ENCODE results near the gene BLTP1.
"Not testable (repeated sequence)": the region's sequence is repeated elsewhere in the genome, so short reads cannot be mapped to it uniquely, and the experiment has no call there.

Gene BLTP1, protein sequence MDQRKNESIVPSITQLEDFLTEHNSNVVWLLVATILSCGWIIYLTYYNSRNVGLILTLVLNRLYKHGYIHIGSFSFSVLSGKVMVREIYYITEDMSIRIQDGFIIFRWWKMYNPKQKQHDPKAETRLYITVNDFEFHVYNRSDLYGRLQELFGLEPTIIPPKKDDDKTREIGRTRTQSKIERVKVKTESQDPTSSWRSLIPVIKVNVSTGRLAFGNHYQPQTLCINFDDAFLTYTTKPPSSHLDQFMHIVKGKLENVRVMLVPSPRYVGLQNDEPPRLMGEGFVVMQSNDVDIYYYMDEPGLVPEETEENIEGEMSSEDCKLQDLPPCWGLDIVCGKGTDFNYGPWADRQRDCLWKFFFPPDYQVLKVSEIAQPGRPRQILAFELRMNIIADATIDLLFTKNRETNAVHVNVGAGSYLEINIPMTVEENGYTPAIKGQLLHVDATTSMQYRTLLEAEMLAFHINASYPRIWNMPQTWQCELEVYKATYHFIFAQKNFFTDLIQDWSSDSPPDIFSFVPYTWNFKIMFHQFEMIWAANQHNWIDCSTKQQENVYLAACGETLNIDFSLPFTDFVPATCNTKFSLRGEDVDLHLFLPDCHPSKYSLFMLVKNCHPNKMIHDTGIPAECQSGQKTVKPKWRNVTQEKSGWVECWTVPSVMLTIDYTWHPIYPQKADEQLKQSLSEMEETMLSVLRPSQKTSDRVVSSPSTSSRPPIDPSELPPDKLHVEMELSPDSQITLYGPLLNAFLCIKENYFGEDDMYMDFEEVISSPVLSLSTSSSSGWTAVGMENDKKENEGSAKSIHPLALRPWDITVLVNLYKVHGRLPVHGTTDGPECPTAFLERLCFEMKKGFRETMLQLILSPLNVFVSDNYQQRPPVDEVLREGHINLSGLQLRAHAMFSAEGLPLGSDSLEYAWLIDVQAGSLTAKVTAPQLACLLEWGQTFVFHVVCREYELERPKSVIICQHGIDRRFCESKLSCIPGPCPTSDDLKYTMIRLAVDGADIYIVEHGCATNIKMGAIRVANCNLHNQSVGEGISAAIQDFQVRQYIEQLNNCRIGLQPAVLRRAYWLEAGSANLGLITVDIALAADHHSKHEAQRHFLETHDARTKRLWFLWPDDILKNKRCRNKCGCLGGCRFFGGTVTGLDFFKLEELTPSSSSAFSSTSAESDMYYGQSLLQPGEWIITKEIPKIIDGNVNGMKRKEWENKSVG (N-terminal part only)

GRCh38 chr4:122151982-122152710, at the start of gene BLTP1:
TSS of gene BLTP1 (plus strand) at chr4:122152331. CDS start at chr4:122170648, 18,317 bp downstream.
- peak; percentile 79 to 82 for DNase-seq (ENCODE audit: low read depth in 2 of 2)

- no peak for DNase-seq (ENCODE audit: low read depth in 2 of 2)
Observed at GRCh38 chr4:122104184-122104583, 47.9 kb upstream of the BLTP1 start.

GRCh38 chr4:122107680-122108079, 44.5 kb upstream of the BLTP1 start:
- DNase-seq (ENCODE audit: low read depth in 2 of 2) = no peak

- DNase-seq (ENCODE audit: low read depth in 2 of 2) = not testable (repeated sequence)
Observed at GRCh38 chr4:122110304-122110703, 41.8 kb upstream of the BLTP1 start.

GRCh38 chr4:122117743-122118142, 34.4 kb upstream of the BLTP1 start:
- DNase-seq (ENCODE audit: low read depth in 2 of 2) = no peak

DNA sequence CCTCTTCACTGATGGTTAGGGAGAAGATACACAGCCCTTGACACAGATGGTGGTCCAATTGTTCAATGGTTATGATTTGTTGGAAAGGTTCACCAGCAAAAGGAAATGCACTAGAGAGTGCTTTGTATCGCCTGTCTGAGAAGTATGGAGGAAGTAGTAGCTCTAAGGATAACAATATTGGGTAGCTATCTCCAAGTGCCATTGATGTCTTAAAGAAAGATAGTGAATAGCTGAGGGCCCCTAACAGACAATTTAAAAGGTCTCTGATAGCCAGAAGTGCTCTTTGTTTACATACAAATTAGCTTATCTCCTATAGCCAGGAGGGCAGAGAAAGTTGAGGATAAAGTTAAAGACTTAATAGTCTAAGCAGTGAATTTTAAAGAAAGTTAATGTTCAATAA, 33.9 kb upstream of the BLTP1 start:
- no peak for DNase-seq (ENCODE audit: low read depth in 2 of 2)

GRCh38 chr4:122119739-122120138, 32.4 kb upstream of the BLTP1 start:
- DNase-seq (ENCODE audit: low read depth in 2 of 2) = no peak

GRCh38 chr4:122121593-122121992, 30.5 kb upstream of the BLTP1 start:
- no peak for DNase-seq (ENCODE audit: low read depth in 2 of 2)

DNA sequence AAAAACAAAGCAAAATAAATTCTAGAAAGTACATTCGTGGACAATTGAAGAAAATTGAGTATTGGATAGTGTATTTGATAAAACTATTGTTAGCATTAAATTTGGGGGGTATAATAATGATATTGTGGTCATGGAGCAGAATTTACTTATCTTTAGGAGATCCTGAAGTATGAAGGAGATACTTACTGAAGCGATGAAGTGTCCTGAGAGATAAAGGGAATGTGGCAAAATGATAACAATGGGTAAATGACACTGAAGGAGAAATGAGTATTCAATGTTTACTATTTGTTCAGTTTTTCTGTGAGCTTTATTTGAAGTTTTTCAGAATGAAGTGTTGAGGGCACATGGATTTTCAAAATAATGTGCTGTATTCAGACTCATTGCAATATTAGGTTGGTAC, 30.0 kb upstream of the BLTP1 start:
- no peak for DNase-seq (ENCODE audit: low read depth in 2 of 2)

- no peak for DNase-seq (ENCODE audit: low read depth in 2 of 2)
Observed at GRCh38 chr4:122129061-122129460, 23.1 kb upstream of the BLTP1 start.

DNA sequence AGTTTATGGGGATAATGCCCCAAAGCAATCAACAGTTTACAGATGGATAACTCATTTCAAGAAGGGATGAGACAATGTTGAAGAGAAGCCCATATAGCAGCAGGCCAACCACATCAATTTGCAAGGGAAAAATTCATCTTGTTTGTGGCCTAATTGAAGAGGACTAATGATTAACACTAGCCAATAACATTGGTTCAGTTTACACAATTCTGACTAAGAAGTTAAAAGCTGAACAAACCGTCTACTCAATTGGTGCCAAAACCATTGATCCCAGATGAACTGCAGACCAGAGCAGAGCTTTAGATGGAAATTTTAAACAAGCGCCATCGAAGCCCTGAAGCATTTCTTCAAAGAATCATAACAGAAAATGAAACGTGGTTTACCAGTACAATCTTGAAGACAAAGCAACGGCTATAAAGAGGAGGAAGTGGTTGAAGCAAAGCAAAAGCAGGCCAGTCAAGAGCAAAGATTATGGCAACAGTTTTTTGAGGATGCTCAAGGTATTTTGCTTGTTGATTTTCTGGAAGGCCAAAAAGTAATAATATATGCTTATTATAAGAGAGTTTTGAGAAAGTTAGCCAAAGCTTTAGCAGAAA, 20.5 kb upstream of the BLTP1 start:
- DNase-seq (ENCODE audit: low read depth in 2 of 2) = no peak

- no peak for DNase-seq (ENCODE audit: low read depth in 2 of 2)
Observed at GRCh38 chr4:122132891-122133290, 19.2 kb upstream of the BLTP1 start.

DNA sequence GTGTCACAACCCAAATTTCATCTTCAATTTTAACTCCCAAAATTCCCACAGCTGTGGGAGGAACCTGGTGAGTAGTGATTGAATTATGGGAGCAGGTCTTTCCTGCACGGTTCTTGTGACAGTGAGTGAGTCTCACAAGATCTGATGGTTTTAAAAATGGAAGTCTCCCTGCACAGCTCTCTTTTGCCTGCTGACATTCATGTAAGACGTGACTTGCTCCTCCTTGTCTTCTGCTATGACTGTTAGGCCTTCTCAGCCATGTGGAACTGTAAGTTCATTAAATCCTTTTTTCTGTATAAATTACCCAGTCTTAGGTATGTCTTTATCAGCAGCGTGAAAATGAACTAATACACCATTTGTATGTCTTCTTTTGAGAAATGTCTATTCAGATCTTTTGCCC, 13.0 kb upstream of the BLTP1 start:
- DNase-seq (ENCODE audit: low read depth in 2 of 2) = no peak

DNA sequence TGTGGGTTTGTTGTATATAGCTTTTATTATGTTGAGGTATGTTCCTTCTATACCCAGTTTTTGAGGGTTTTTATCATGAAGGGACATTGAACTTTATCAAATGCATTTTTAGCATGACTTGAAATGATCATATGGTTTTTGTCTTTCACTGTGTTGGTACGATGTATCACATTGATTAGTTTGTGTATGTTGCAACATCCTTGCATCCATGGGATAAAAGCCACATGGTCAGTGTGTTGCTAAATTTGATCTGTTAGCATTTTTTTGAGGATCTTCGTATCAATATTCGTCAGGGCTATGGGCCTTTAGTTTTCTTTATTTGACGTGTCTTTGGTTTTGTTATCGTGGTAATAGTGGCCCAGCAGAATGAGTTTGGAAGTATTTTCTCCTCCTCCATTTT, 11.3 kb upstream of the BLTP1 start:
- no peak for DNase-seq (ENCODE audit: low read depth in 2 of 2)

- no peak for DNase-seq (ENCODE audit: low read depth in 2 of 2)
Observed at GRCh38 chr4:122142687-122143086, 9.4 kb upstream of the BLTP1 start.

DNA sequence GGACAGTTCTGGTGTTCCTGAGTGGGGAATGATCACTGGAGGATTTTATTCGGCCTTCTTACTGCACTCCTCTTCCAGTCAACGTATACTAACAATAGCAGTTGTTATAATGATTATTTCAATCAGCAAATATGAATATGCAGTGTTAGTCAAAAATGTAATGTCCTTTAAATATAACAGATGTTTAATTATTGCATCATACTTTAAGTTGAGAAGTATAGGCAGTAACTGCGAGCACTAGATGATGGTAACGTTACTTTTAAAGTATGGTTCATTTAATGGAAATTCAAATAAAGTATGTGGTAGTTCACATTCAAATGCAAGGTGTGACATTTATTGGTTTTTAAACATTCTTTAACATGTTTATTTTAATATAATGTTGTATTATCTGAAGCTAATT, 5.5 kb upstream of the BLTP1 start:
- no peak for DNase-seq (ENCODE audit: low read depth in 2 of 2)

DNA sequence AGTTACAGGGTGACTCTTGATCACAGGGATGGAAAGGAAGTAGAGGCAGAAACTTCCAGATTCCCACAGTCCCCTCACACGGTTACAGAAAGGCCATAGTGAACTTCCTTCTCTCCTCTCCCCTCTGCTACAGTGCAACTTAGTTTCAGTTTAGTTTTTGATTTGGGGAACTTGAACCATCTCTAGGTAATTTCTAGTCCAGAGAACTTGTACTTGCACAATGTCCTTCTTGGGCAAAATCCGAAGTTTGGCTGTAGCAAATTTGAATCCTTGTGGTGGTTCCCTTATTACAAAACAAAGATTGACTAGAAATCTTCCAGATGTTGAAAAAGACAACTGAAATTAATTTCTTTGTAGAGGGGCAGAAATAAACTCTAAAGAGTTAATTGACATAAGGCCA, 1.2 kb upstream of the BLTP1 start:
- no peak for DNase-seq (ENCODE audit: low read depth in 2 of 2)

DNA sequence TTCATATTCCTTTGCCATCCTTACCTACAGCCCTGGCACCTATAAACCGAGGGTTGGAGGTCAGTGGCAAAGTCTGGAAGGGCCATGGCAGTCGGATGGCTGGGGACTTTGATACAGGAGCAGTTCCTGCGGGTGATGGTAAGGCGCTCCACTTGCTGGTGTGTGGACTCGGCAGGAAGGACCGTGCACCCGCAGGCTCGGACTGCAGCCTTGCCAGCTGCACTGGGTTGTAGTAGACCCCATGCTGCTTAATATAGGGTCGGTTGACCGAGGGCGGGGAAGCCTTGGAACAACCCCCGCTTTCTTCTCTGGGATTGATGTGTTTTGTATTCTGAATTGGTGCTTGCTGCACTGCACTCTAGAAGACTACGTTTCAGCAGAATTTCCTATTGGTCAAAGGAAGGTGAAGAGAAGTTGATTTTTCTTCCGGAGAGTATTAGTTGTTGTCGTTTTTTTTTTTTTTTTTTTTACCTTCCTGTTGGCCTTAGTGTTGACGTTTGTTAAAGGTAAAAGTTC, 638 bp downstream of the BLTP1 start:
- DNase-seq (ENCODE audit: low read depth in 2 of 2) = peak in 1 of 2 donors; percentile 3

GRCh38 chr4:122156819-122157218, 4.7 kb downstream of the BLTP1 start:
- DNase-seq (ENCODE audit: low read depth in 2 of 2) = no peak

GRCh38 chr4:122163301-122163700, 11.2 kb downstream of the BLTP1 start:
- DNase-seq (ENCODE audit: low read depth in 2 of 2) = no peak

DNA sequence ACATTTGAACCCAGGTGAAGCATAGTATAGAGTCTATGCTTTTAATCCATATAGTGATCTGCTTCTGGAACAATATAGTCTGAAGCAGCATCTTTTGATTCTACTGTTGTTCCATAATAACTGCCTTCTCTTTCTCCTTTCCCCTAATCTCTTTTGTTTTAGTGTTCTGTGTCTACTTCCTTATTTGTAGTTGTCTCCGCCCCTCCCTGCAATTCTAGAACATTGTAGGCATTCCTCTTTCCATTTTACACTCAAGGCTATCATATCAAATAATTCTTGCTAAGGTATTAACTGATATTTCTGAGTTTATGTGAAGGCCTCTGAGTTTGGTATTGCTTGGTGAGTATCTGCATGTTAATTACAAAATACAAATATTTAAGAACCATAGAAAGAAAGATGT, 11.6 kb downstream of the BLTP1 start:
- DNase-seq (ENCODE audit: low read depth in 2 of 2) = no peak
